AG10803 (cell line): ENCODE results near the gene CHRM3.

Source experiments
- DNase-seq: peaks from one replicate; pipeline ENCODE4 v3.0.0; 2010; ENCODE audit warnings: low read depth
- H3K4me3 ChIP-seq: 2 replicates; pipeline ENCODE4 v1.5.1; 2011; ENCODE audit warnings: mild to moderate bottlenecking, low read length, control low read depth
- CTCF ChIP-seq: conservative IDR thresholded peaks from 2 replicates; pipeline ENCODE4 v1.5.1; 2011; ENCODE audit warnings: mild to moderate bottlenecking, low read length, control low read depth, inconsistent platforms

The CHRM3 gene

GRCh38 chr1:239382666-239383065 is 3.7 kb upstream of the CHRM3 start:
- no peak for TF ChIP-seq CTCF
- DNase-seq = no peak

GRCh38 chr1:239383714-239384113 is 2.7 kb upstream of the CHRM3 start:
- no peak for TF ChIP-seq CTCF
- no peak overlapping the region for H3K4me3 ChIP-seq
- no peak for DNase-seq

More at GRCh38 chr1:239382666-239383065, 3.7 kb upstream of the CHRM3 start:
- no peak overlapping the region for H3K4me3 ChIP-seq

DNA sequence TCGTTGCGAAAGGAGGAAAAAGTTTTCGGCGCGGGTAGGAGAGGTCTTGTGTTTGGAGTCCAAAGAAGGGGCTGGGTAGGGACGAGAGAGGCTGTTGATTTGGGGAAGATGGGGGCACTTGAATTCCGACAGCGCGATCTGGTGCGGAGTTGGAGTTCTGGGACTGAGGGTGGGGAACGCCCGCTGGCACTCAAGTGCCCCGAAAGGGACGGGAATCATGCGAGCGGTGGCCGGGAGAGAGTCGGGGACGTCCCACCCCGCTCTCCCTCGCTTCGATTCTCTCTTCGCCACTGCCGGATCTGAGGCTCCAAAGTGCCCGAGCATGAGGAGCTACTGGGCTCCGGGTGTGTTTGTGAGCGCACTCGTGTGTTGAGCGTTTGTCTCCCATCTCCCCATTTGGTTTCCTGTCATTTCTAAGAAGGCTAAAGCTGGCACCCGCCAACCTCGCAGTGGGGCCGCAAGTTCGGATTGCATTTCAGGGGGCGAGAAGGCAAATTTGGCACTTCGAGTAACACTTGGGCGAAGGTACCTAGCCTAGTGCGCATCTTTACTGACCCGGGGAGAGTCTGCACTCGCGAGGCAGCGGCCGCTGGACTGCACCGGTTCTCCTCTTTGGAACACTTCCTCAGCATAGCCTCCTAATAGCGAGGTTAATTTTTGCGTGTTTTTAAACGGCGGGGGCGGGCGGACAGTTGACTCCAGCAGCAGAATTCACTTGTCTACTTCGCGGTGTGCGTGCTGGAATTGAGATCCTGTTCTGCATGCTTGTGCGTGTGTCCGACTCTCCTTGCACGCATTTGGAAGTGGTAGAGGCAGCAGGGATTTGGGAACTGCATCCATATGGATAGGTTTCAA is 1.2 kb downstream of the CHRM3 start:
- no peak for DNase-seq
- no peak for TF ChIP-seq CTCF
- H3K4me3 ChIP-seq = no peak overlapping the region

GRCh38 chr1:239388159-239388485 is 1.8 kb downstream of the CHRM3 start:
- no peak for TF ChIP-seq CTCF
- H3K4me3 ChIP-seq = no peak overlapping the region
- no peak for DNase-seq

DNA sequence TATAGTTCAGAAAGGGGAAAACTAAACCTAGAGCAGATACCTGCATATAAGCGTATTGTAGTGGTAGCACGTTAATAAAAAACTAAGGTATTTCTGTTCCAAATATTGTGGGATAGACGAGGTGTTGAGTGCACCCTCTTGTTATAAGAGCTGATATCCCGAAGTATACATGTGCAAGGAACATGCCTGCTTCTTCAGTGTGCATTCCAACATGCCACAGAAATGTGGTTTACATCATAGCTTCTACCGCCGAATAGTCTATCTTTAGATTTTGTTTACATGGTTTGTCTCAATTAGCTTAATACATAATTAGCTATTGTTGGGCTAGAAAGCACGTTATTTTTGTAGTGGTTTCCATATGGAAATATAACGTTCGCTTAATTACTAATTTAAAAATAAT is 2.2 kb downstream of the CHRM3 start:
- no peak for TF ChIP-seq CTCF
- DNase-seq = no peak
- no peak overlapping the region for H3K4me3 ChIP-seq

GRCh38 chr1:239389703-239390102 is 3.3 kb downstream of the CHRM3 start:
- H3K4me3 ChIP-seq = no peak overlapping the region
- DNase-seq = no peak
- TF ChIP-seq CTCF = no peak

- TF ChIP-seq CTCF = no peak
- no peak for DNase-seq
- H3K4me3 ChIP-seq = no peak overlapping the region
Measured at GRCh38 chr1:239392271-239392670, 5.9 kb downstream of the CHRM3 start.
